Activated CD8-positive, alpha-beta memory T cell treated with anti-CD3 and anti-CD28 coated beads, Interleukin-2, amount 50 U/mL, for 4 hours (primary cell): ENCODE data around the gene CYP2A6.
"Not testable (repeated sequence)": the region's sequence is repeated elsewhere in the genome, so short reads cannot be mapped to it uniquely, and the experiment has no call there.

ENCODE experiments used
- DNase-seq: peaks from one replicate; pipeline ENCODE4 v3.0.0-alpha.2; 2020

CYP2A6 gene

DNA sequence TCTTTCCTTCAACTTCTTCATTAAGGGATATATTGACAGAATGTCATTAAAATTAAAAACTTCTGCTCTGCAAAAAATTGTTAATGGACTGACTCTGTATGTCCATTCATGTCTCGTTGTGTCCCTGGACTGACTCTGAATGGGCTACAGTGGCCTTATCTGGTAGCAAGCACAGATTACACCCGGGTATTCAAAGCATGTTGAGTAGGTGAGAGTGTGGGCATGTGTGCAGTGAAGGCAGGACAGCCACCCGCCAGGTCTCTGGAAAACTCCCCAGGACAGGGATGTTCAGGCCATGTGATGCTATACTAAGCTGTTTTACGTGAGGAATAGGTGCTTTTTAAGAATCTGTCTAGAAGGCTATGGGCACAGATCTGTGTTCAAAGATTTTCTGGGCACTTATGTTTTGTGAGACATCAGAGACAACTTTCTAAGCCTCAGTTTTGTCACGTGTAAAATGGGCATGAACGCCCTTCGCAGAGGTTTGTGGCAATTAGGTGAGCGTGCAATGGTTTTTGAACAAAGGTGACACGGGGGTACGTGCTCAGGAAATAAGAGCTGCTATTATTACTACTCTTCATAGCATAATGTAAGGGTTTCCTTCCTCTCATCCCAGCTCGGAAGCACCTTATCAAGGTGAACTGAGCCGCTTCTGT lies 7.1 kb downstream of the CYP2A6 start:
- not testable (repeated sequence) for DNase-seq

DNA sequence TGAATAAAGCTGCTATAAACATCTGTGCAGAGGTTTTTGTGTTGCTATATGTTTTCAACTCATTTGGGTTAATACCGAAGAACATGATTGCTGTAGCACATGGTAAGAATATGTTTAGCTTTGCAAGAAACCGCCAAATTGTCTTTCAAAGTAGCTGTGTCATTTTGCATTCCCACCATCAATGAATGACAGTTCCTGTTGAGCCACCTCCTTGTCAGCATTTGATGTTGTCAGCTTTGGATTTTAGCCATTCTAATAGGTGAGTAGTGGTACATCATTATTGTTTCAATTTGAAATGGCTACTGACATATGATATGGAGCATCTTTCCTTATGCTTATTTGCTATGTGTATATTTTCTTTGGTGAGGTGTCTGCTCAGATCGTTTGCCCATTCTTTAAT lies 8.2 kb downstream of the CYP2A6 start:
- DNase-seq, result not testable (repeated sequence)

DNA sequence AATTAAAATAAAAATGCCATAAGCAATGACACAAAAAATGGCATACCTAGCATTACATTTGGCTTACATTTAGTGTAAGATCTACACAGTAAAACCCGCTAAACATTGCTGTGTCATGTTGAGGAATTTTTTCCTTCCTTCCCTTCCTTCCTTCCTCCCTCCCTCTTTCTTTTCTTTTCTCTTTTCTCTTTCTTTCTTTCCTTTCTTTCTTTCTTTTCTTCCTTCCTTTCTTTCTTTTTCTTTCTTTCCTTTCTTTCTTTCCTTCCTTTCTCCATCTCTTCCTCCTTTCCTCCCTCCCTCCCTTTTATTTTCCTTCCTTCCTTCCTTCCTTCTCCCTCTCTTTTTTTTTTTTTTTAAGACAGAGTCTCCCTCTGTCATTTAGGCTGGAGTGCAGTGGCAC lies 11.8 kb downstream of the CYP2A6 start:
- DNase-seq, result not testable (repeated sequence)

DNA sequence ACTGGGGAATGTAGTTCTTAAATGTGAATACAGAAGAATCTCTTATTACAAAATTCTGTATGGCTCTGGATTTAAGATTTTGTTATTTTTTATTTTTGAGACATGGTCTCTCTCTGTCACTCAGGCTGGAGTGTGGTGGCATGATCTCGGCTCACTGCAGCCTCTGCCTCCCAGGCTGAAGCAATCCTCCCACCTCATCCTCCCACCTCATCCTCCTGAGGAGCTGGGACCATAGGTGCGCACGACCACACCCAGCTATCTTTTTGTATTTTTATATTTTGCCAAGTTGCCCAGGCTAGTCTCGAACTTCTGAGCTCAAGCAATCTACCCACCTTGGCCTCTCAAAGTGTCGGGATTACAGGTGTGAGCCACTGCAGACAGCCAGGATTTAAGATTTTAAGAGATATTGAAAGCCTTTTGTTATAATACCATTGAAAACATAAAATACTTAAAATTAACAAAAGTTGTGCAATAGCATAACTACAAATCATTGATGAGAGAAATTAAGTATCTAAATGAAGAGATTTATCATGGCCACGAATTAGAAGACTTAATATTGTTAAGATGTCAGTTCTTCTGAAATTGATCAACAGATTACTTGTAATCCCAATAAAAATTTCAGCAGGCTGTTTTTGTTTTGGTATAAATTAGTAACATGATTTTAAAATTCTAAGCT lies 13.4 kb downstream of the CYP2A6 start:
- DNase-seq, result no peak

DNA sequence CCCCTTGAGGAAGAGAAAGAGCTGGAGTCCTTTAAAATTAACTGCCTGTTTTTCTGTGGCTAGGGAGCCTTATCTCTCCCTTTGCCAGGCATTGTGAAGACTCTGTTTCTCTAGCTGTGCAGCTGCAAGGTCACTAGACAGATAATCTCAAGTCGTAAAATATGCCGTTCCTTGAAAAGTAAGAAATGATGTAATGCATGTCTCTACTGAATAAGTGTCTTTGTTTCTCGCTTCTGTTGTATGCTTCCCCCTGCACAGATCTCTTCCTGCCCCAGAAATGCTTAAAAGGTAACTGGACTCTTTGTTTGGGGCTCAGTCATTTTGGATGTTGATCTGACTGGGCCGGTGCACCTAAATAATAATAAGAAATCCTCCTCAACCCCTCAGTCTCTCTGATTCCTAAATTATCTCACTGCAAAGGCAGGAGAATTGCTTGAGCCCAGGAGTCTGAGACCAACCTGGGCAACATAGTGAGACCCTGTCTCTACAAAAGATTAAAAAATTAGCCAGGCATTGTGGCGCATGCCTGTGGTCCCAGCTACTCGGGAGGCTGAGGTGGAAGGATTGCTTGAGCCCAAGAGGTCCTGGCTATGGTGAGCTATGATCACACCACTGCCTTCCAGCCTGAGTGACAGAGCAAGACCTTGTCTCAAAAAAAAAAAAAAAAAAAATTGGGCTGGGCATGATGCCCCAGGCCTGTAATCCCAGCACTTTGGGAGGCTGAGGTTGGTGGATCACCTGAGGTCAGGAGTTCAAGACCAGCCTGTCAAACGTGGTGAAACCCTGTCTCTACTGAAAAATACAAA lies 16.3 kb downstream of the CYP2A6 start:
- DNase-seq, result not testable (repeated sequence)

DNA sequence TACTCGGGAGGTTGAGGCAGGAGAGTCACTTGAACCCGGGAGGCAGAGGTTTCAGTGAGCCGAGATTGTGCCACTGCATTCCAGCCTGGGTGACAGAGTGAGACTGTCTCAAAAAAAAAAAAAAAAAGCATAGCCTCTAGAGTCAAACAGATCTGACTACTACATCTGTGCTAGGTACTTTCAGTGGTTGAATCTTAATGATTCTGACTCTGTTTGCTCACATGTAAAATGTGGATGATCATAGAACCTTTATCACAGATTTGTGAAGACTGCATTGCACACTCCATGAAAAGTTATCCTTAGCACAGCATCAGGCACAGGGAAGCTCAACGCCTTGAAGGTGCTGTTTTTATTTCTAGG lies 17.8 kb downstream of the CYP2A6 start:
- DNase-seq, result not testable (repeated sequence)

DNA sequence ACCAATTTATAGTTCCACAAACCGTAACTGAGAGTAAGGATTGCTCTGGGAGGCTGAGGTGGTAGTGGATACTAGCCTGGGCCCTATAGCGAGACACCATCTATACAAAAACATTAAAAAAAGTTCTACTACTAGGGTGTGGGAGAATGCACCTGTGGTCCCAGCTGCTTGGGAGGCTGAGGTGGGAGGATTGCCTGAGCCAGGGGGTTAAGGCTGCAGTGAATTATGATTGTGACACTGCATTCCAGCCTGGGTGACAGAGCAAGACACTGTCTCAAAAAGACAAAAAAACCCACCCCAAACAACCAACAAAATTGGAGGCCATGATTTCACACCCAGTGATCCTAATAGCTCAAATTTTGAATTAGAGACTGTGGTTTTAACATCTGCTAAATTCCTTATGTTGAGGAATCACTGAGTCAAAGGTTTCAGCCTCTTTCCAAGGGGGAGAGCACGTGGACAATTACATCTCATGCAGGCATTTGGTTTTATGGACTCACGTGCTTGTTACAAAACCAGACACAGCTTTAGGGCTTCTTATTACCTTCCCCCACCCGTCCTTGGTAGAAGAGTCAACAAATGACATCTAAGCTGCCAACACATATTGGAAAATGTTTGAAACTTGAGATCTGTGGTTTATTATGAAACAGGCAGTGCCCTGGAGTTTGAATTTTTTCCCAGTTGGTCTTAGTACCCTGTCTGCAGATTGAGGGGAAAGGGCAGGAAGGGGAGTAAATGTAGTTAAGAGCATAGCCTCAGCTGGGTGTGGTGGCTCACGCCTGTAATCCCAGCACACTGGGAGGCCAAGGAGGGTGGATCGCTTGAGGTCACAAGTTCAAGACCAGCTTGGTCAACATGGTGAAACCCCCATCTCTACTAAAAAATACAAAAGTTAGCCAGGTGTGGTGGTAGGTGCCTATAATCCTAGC lies 18.5 kb downstream of the CYP2A6 start:
- DNase-seq, result no peak

DNA sequence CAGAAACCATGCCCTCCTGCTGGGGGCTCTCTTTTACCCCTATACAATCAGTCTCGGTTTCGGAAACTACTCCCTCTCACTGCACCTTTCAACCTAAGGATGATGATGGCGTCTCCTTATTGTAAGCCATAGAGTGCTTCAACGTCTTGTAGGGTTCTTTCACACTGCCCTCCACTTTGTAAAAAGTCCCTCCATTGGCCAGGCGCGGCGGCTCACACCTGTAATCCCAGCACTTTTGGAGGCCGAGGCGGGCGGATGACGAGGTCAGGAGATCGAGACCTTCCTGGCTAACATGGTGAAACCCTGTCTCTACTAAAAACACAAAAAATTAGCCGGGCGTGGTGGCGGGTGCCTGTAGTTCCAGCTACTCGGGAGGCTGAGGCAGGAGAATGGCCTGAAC lies 19.5 kb downstream of the CYP2A6 start:
- not testable (repeated sequence) for DNase-seq

DNA sequence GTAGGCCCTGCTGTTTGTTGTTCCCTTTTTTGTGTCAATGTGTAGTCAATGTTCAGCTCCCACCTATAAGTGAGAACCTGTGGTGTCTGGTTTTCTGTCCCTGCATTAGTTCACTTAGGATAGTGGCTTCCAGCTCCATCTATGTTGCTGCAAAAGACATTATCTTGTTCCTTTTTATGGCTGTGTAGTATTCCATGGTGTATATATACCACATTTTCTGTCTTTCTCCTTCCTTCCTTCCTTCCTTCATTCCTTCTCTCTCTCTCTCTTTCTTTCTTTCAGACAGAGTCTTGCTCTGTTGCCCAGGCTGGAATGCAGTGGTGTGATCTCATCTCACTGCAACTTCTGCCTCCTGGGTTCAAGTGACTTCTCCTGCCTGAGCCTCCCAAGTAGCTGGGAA lies 21.0 kb downstream of the CYP2A6 start:
- DNase-seq, result no peak

DNA sequence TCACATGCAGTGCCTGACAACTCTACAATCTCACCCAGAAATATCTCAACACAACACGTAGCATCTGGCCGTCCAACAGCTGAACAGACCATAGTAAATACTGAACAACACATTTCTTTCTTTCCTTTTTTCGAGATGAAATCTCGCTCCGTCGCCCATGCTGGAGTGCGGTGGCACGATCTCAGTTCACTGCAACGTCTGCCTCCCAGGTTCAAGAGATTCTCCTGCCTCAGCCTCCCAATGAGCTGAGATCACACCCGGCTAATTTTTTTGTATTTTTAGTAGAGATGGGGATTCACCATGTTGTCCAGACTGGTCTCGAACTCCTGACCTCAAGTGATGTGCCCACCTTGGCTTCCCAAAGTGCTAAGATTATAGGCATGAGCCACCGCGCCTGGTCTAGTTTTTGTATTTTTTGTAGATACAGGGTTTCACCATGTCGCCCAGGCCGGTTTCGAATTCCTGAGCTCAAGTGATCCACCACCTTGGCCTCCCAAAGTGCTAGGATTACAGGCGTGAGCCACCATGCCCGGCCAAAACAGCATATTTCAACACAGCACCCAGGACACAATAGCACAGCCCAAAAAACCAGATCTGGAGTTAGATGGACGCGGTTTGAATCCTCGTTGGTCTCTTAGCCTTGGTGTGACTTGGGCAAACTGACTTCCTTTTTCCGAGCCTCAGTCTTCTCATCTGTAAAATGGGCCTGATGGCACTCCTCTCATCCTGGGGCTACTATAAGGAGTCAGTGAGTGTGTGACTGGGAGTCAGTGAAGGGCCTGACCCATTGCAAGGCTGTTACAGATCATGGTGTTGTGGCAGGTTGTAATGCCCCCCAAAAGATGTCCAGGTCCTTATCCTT lies 22.6 kb downstream of the CYP2A6 start:
- DNase-seq, result no peak

DNA sequence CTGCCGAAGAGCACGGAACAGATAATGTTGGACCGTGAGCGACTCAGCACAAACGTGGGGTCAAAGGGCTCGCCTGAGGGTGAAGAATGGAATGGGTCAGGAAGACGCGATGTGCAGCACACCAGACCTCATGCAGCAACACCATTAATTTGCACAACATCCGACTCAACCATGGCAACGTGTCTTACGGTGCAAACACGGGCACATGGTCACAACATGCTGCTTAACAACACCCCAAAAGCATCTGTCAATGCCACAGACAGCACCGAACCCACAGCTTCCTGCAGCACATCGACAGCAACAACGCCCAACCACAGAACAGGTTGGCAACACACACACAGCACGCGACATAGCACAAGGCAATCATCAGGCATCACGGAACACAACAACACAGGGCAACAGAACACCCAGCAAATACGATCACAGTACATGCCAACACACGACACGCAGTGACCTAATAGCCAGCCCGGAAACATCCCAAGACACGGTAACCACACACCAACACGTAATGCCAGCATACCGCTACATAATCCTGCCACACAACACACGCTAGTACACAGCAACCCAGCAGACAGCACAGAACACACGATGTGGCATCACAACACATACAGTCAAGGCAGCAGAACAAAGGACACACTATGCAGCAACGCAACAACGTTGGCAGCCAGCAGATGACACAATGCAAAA lies 23.4 kb downstream of the CYP2A6 start:
- not testable (repeated sequence) for DNase-seq

DNA sequence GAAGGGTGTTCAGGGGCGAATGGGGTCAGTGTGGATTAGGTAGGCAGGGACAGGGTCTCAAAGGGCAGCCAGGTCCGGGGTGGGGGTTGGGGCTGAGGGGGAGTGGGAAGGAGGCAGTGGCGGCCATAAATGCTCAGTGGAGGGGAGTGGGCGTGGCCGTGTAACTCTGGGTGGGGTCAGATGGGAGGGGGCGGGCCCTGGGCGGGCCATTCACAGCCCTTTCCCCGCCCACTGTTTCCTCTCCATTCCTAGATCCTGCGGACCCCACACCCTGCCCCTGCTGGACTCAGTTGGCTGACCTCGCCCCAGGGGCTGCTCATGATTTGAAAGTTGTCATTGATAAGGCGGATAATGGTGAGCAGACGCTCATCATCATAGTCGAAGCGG lies 23.9 kb downstream of the CYP2A6 start:
- not testable (repeated sequence) for DNase-seq

DNA sequence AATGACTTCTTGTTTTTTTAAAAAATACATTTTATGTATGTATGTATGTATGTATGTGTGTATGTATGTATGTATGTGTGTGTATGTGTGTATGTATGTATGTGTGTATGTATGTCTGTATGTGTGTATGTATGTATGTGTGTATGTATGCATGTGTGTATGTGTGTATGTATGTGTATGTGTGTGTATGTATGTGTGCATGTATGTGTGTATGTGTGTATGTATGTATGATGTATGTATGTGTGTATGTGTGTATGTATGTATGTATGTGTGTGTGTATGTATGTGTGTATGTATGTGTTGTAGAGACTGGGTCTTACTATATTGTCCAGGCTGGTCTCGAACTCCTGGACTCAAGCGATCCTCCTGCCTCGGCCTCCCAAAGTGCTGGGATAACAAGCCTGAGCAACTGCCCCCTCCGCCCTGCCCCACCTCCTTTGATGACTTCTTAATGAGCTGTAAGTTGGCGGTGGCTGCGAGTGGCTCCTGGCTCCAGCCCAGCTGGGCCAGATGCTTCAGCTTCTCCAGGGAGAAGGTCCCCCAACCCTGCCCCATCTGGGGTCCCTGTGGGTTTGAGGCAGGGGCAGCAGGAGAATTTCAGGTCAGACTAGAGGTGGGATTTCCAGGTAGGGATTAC lies 24.7 kb downstream of the CYP2A6 start:
- DNase-seq, result not testable (repeated sequence)

DNA sequence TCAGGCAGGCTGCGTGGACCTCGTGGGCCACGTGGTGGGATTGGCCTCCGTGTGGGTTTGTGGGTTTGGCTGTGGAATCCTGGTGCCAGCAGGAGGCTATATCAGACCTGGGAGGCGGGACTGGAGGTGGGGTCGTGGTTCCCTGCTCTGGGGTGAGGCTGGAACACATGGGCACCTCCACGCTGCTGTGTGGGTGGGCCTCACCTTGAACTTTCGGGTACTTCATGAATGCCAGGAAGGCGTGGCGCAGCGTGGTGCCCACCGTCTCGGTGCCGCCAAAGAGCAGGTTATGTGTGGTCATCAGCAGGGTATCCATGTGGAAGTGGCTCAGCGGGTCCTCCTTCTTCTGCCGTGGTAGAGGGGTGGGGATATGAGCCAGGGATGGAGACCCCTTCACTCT lies 25.3 kb downstream of the CYP2A6 start:
- not testable (repeated sequence) for DNase-seq

DNA sequence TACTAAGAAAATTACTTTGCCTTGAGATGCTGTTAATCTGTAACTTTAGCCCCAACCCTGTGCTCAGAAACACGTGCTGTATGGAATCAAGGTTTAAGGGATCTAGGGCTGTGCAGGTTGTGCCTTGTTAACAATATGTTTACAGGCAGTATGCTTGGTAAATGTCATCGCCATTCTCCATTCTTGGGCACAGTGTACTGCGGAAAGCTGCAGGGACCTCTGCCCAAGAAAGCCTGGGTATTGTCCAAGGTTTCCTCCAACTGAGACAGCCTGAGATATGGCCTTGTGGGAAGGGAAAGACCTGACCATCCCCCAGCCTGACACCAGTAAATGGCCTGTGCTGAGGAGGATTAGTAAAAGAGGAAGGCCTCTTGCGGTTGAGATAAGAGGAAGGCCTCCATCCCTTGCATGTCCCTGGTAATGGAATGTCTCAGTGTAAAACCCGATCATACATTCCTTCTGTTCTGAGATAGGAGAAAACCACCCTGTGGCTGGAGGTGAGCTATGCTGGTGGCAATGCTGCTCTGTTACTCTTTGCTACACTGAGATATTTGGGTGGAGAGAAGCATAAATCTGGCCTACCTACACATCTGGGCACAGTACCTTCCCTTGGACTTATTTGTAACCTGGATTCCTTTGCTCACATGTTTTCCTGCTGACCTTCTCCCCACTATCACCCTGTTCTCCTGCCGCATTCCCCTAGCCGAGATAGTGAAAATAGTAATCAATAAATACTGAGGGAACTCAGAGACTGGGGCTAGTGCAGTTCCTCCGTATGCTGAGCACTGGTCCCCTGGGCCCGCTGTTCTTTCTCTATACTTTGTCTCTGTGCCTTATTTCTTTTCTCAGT lies 27.3 kb downstream of the CYP2A6 start:
- DNase-seq, result not testable (repeated sequence)

DNA sequence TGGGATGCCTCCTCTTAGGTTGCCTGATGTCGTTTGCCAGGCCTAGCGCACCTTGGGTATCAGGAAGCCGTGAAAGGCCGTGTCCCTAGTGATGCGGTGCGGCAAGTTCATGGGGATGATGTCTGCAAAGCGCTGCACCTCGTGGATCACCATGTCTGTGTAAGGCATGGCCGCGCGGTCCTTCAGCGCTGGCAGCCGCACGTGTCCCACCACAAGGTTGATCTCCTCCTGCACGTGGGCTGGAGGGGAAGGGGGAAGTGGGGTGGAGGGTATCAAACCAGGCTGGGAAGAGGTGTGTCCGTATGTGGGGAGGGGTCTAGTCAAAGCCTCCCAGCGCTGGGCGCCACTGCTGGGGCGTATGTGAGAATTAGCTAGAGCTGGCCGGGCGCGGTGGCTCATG lies 28.1 kb downstream of the CYP2A6 start:
- DNase-seq, result no peak

DNA sequence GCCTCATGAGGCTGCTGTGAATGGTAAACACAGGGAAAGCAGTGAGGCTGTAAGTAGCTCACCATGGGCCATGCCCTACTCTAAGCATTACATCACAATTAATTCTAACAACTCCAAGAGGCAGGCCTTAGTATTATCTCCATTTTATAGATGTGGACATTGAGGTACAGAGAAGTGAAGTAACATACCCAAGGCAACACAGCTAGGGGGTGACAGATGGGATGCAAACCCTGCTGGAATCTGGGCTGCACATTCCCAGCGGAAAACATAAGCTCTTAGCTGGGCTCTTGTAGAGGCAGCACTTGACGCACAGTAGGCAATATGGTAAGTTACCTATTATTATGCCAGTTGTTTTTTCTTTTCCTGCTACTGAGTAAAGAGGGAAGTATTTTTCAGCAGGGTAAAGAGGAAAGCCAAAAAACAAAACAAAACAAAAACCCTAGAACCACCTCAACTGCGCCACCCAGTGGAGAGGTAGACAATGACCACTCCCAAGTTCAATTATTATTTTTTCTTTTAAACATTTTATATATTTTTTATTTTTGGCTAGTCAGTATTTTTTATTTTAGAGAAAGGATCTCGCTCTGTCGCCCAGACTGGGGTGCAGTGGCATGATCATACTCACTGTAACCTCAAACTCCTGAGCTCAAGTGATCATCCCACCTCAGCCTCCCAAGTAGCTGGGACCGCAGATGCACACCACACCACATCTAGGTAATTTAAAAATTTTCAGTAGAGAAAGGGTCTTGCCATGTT lies 30.6 kb downstream of the CYP2A6 start:
- DNase-seq, result peak; percentile 67

DNA sequence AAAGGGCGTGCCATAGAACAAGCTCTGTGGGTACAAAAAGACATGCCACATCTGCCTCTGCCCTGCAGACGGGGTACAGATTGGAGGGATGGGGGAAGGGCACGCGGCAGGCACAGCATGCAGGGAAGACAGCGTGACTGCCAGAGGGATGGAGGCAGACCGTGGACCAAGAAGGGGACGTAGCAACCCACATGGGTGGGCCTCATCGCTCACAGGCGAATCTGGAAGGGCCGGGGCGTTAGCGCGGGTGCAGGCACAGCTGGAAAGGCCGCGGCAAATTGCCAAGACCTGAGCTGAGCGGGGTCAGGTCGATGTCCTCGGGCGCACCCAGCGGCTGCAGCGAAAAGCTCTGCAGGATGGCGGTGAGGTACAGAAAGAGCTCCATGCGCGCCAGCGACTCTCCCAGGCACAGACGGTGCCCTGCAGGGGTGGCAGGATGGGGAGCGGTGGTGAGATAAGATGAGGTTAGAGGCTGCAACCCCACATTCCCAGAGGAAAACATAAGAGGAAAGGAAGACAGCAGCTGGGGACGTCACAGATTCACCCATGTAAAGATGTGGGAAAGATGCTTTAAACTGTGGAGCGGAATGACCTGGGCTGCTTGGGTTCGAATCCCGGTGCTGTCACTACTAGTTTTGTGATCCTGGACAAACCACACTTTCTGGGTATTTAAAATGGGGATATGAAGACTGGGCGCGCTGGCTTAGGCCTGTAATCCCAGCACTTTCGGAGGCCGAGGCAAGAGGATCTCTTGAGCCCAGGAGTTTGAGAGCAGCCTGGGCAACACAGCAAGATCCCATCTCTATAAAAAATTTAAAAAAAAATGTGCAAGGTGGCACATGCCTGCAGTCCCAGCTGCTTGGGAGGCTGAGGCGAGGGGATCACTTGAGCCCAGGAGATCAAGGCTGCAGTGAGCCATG lies 31.5 kb downstream of the CYP2A6 start:
- peak; percentile 80 for DNase-seq
